HL-60 (cell line): ENCODE data around the gene ERCC1.

Experiments used
- DNase-seq, 2 experiments: peaks; one replicate each; pipeline ENCODE4 v3.0.0-alpha.2; 2010 to 2020; ENCODE audit warnings: low read depth in 1 of 2, low spot score in 1 of 2
- H3K27ac ChIP-seq: fragments of 250-450 bp; sonication (Bioruptor Pico); replicated peaks from 2 replicates; pipeline ENCODE4 v1.5.1; 2020; ENCODE audit warnings: mild to moderate bottlenecking, moderate library complexity
- H3K27me3 ChIP-seq: fragments of 250-450 bp; sonication (Bioruptor Pico); 2 replicates; pipeline ENCODE4 v1.5.1; 2021; ENCODE audit warnings: mild to moderate bottlenecking, moderate library complexity; ENCODE audit not compliant: insufficient read depth, poor library complexity, severe bottlenecking
- H3K4me3 ChIP-seq: replicated peaks from 2 replicates; pipeline ENCODE4 v1.5.1; 2011; ENCODE audit warnings: mild to moderate bottlenecking, control low read depth, low read length; ENCODE audit not compliant: insufficient read depth
- CTCF ChIP-seq: IDR thresholded peaks from one replicate; pipeline ENCODE4 v1.5.1; 2011; ENCODE audit warnings: low read length, control low read depth, inconsistent platforms; ENCODE audit not compliant: insufficient read depth
- GABPA ChIP-seq: IDR thresholded peaks from 2 replicates; pipeline ENCODE4 v1.6.1; 2012; ENCODE audit warnings: low read depth
- POLR2AphosphoS5 ChIP-seq: IDR thresholded peaks from 2 replicates; pipeline ENCODE4 v1.6.1; 2012; ENCODE audit warnings: low read depth
- REST ChIP-seq: IDR thresholded peaks from 2 replicates; pipeline ENCODE4 v1.6.1; 2012; ENCODE audit warnings: low read depth; ENCODE audit not compliant: insufficient replicate concordance
- SPI1 ChIP-seq: IDR thresholded peaks from 2 replicates; pipeline ENCODE4 v1.6.1; 2012; ENCODE audit warnings: low read depth, mild to moderate bottlenecking, borderline replicate concordance

The ERCC1 gene

GRCh38 chr19:45442408-45442777 is 18.7 kb upstream of the ERCC1 start:
- H3K4me3 ChIP-seq = no peak overlapping the region
- DNase-seq = no peak

GRCh38 chr19:45440873-45441654 is 17.3 kb upstream of the ERCC1 start:
- no peak for TF ChIP-seq GABPA
- DNase-seq = no peak
- no peak overlapping the region for H3K4me3 ChIP-seq
- H3K27me3 ChIP-seq = no peaks in the 10 kb centered on the region
- no peak overlapping the region for H3K27ac ChIP-seq

More at GRCh38 chr19:45442408-45442777, 18.7 kb upstream of the ERCC1 start:
- TF ChIP-seq SPI1 (no peak), POLR2AphosphoS5 (no peak), CTCF (no peak), REST (no peak), GABPA (no peak)
- no peaks in the 10 kb centered on the region for H3K27me3 ChIP-seq
- H3K27ac ChIP-seq = no peak overlapping the region

- Histone ChIP-seq H3K4me3 (peak overlapping the region; percentile 38), H3K27me3 (no peaks in the 10 kb centered on the region), H3K27ac (no peak overlapping the region)
- TF ChIP-seq CTCF (no peak), SPI1 (no peak), REST (no peak), POLR2AphosphoS5 (no peak), GABPA (no peak)
- no peak for DNase-seq
Measured at GRCh38 chr19:45440259-45440638, 16.5 kb upstream of the ERCC1 start.

GRCh38 chr19:45439569-45440258 is 16.0 kb upstream of the ERCC1 start:
- Histone ChIP-seq H3K4me3 (peak overlapping the region; percentile 38), H3K27ac (peak overlapping the region; percentile 37; the same call in 1 of the 2 replicates), H3K27me3 (no peaks in the 10 kb centered on the region)
- TF ChIP-seq CTCF (peak; percentile 77), SPI1 (no peak), GABPA (peak; percentile 53; the same call in 1 of the 2 replicates)
- peak; percentile 69 to 73 for DNase-seq
